ENCODE data around the gene BLNK.

- TF ChIP-seq ZNF121 (tag by site-specific recombination; IDR thresholded peaks at IDR 0.05) (no peak), ZBTB26 (tag by site-specific recombination; optimal IDR thresholded peaks at IDR 0.05) (no peak), ZNF248 (tag by site-specific recombination; IDR thresholded peaks at IDR 0.05) (no peak), SP2 (tag by site-specific recombination; IDR thresholded peaks at IDR 0.05) (no peak), ZNF140 (tag by site-specific recombination; IDR thresholded peaks at IDR 0.05) (no peak)
- TF ChIP-seq, protein P1, sequence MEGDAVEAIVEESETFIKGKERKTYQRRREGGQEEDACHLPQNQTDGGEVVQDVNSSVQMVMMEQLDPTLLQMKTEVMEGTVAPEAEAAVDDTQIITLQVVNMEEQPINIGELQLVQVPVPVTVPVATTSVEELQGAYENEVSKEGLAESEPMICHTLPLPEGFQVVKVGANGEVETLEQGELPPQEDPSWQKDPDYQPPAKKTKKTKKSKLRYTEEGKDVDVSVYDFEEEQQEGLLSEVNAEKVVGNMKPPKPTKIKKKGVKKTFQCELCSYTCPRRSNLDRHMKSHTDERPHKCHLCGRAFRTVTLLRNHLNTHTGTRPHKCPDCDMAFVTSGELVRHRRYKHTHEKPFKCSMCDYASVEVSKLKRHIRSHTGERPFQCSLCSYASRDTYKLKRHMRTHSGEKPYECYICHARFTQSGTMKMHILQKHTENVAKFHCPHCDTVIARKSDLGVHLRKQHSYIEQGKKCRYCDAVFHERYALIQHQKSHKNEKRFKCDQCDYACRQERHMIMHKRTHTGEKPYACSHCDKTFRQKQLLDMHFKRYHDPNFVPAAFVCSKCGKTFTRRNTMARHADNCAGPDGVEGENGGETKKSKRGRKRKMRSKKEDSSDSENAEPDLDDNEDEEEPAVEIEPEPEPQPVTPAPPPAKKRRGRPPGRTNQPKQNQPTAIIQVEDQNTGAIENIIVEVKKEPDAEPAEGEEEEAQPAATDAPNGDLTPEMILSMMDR (tag by site-specific recombination; IDR thresholded peaks at IDR 0.05): no peak
- TF ChIP-seq, protein P2, sequence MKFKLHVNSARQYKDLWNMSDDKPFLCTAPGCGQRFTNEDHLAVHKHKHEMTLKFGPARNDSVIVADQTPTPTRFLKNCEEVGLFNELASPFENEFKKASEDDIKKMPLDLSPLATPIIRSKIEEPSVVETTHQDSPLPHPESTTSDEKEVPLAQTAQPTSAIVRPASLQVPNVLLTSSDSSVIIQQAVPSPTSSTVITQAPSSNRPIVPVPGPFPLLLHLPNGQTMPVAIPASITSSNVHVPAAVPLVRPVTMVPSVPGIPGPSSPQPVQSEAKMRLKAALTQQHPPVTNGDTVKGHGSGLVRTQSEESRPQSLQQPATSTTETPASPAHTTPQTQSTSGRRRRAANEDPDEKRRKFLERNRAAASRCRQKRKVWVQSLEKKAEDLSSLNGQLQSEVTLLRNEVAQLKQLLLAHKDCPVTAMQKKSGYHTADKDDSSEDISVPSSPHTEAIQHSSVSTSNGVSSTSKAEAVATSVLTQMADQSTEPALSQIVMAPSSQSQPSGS (tag by site-specific recombination; IDR thresholded peaks at IDR 0.05; ENCODE audit: low read depth): no peak
- TF ChIP-seq, protein P3, sequence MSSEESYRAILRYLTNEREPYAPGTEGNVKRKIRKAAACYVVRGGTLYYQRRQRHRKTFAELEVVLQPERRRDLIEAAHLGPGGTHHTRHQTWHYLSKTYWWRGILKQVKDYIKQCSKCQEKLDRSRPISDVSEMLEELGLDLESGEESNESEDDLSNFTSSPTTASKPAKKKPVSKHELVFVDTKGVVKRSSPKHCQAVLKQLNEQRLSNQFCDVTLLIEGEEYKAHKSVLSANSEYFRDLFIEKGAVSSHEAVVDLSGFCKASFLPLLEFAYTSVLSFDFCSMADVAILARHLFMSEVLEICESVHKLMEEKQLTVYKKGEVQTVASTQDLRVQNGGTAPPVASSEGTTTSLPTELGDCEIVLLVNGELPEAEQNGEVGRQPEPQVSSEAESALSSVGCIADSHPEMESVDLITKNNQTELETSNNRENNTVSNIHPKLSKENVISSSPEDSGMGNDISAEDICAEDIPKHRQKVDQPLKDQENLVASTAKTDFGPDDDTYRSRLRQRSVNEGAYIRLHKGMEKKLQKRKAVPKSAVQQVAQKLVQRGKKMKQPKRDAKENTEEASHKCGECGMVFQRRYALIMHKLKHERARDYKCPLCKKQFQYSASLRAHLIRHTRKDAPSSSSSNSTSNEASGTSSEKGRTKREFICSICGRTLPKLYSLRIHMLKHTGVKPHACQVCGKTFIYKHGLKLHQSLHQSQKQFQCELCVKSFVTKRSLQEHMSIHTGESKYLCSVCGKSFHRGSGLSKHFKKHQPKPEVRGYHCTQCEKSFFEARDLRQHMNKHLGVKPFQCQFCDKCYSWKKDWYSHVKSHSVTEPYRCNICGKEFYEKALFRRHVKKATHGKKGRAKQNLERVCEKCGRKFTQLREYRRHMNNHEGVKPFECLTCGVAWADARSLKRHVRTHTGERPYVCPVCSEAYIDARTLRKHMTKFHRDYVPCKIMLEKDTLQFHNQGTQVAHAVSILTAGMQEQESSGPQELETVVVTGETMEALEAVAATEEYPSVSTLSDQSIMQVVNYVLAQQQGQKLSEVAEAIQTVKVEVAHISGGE (tag by site-specific recombination; conservative IDR thresholded peaks at IDR 0.05; ENCODE audit: low read depth): no peak
These were observed 8.2 kb downstream of the BLNK start for GRCh38 chr10:96263176-96263575.

Data from HEK293 (cell line).